ENCODE measurements around the gene CIC. TPM values are rescaled to one million over a fixed set of nuclear protein-coding genes. Genes with fewer than 3 reads are reported as not detected.

CIC gene
- total RNA-seq, 6 experiments from 2014 or later, result 67.6 to 75.4 (median 73.7) TPM

GRCh38 chr19:42313096-42313839 lies 44.2 kb downstream of the CIC start, which contains the start of gene TMEM145:
TSS of gene TMEM145 (plus strand) at chr19:42313309. CDS start at chr19:42313377, 68 bp downstream.
- TF ChIP-seq CTCF (IDR thresholded peaks at IDR 0.05), result peak; percentile 42
- DNase-seq, result no peak
- H3K9me3 Mint-ChIP-seq, result no peaks in the 10 kb centered on the region
- peaks cover 15% of the 10 kb centered on the region for H3K4me1 Mint-ChIP-seq (ENCODE audit: low read depth)
- H3K36me3 Mint-ChIP-seq (ENCODE audit: low read depth), result no peaks in the 10 kb centered on the region; the same call in 1 of the 2 replicates
- H3K27me3 Mint-ChIP-seq (ENCODE audit: insufficient read depth), result peaks cover 32% of the 10 kb centered on the region
- H3K4me3 Mint-ChIP-seq, result peak within 1 kb of the TSS; percentile 74
- H3K27ac Mint-ChIP-seq, result no peak within 1 kb of the TSS

GRCh38 chr19:42313840-42314755 lies 45.0 kb downstream of the CIC start:
- peaks cover 32% of the 10 kb centered on the region for H3K27me3 Mint-ChIP-seq (ENCODE audit: insufficient read depth)

GRCh38 chr19:42315024-42315423 lies 46.0 kb downstream of the CIC start:
- no peak overlapping the region for H3K27ac Mint-ChIP-seq
- H3K4me1 Mint-ChIP-seq (ENCODE audit: low read depth), result peaks cover 15% of the 10 kb centered on the region
- peaks cover 32% of the 10 kb centered on the region for H3K27me3 Mint-ChIP-seq (ENCODE audit: insufficient read depth)
- no peak for DNase-seq
- H3K4me3 Mint-ChIP-seq, result no peak overlapping the region
- no peak for TF ChIP-seq CTCF (IDR thresholded peaks at IDR 0.05)
- H3K36me3 Mint-ChIP-seq (ENCODE audit: low read depth), result no peaks in the 10 kb centered on the region
- no peaks in the 10 kb centered on the region for H3K9me3 Mint-ChIP-seq

More at GRCh38 chr19:42313840-42314755, 45.0 kb downstream of the CIC start:
- no peaks in the 10 kb centered on the region for H3K9me3 Mint-ChIP-seq
- peaks cover 15% of the 10 kb centered on the region for H3K4me1 Mint-ChIP-seq (ENCODE audit: low read depth)
- TF ChIP-seq CTCF (IDR thresholded peaks at IDR 0.05), result no peak
- DNase-seq, result no peak
- no peaks in the 10 kb centered on the region for H3K36me3 Mint-ChIP-seq (ENCODE audit: low read depth)
- peak overlapping the region; percentile 74 for H3K4me3 Mint-ChIP-seq
- no peak overlapping the region for H3K27ac Mint-ChIP-seq

- peak; percentile 28 for DNase-seq
- Mint-ChIP-seq H3K4me1 (ENCODE audit: low read depth) (peaks cover 15% of the 10 kb centered on the region), H3K27ac (peak overlapping the region; percentile 53), H3K27me3 (ENCODE audit: insufficient read depth) (peaks cover 35% of the 10 kb centered on the region), H3K36me3 (ENCODE audit: low read depth) (no peaks in the 10 kb centered on the region), H3K9me3 (no peaks in the 10 kb centered on the region), H3K4me3 (peak overlapping the region; percentile 56)
- no peak for TF ChIP-seq CTCF (IDR thresholded peaks at IDR 0.05)
Measured at GRCh38 chr19:42316223-42317211, 47.5 kb downstream of the CIC start.

- no peaks in the 10 kb centered on the region for H3K9me3 Mint-ChIP-seq
- no peak for DNase-seq
- H3K36me3 Mint-ChIP-seq (ENCODE audit: low read depth), result no peaks in the 10 kb centered on the region
- H3K4me1 Mint-ChIP-seq (ENCODE audit: low read depth), result peaks cover 15% of the 10 kb centered on the region
- no peak for TF ChIP-seq CTCF (IDR thresholded peaks at IDR 0.05)
- no peak overlapping the region for H3K4me3 Mint-ChIP-seq
- peak overlapping the region; percentile 53 for H3K27ac Mint-ChIP-seq
- H3K27me3 Mint-ChIP-seq (ENCODE audit: insufficient read depth), result peaks cover 34% of the 10 kb centered on the region
Measured at GRCh38 chr19:42317535-42317934, 48.5 kb downstream of the CIC start.
